ENCODE measurements around the gene IL19. TPM values are rescaled to one million over a fixed set of nuclear protein-coding genes. Genes with fewer than 3 reads are reported as not detected.

The IL19 gene
- polyA plus RNA-seq, 2 donors: 0.22 to 1.4 TPM

DNA sequence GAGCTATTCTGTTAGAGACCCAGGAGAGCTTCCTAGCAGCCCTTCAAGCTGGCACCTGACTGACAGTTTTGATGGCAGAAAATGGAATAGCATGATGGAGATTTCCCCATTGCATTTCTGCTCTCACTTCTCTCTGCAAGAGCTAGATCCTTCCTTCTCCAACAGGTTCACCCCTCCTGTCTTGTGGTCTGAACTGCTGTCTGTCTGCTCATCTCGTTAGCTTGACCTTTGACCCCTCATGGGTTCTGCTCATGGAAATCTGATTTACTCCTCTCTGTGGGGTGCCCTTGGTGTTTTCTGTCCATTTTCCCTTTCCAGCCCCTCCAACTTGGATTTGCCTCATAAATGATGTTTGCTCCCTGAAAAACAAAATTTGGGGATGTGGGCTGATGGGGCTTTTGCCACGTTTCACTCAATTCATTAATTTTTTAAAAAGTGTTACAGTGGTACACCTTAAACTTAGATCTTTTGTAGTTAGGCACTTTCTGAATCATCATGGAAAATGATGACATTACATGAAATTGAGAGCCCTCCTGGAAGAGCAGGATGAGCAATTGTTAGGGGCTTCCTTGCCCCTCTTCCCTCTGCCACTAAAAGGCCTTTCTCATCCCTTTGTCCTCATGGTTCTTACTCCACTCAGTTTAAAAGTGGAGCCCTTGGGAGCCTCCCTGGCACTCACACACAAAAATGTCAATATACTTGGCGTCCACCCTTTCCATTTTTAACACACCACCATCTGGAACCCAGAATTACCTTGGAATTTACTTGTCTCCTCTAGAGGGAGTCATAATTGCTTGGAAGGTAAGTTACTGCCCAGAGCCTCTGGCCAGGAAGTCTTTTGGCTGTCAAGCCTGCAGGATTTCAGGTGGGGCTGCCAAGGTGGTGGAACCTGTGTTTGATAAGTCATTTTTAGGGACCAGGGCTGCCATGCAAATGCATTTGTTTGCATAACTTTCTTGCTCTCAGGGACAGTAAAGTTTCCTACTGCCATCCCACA, 31.9 kb upstream of the IL19 start:
- WGBS, 2 donors: 61 to 68% methylated on average over 3 of the region's 3 CpGs
- peaks cover 2 to 4% of the 10 kb centered on the region in 2 donors for H3K36me3 ChIP-seq (ENCODE audit: control insufficient read depth in 2 of 2, insufficient read depth in 2 of 2, low read length in 1 of 2)
- H3K4me1 ChIP-seq (ENCODE audit: control insufficient read depth in 2 of 2, insufficient read depth in 2 of 2, low read length in 1 of 2): peaks cover 0 to 3% of the 10 kb centered on the region in 2 donors
- H3K9me3 ChIP-seq (ENCODE audit: control insufficient read depth in 2 of 2, insufficient read depth in 1 of 2, low read depth in 1 of 2, low read length in 1 of 2): no peaks in the 10 kb centered on the region
- no peaks in the 10 kb centered on the region for H3K27me3 ChIP-seq (ENCODE audit: control insufficient read depth in 1 of 2, insufficient read depth in 2 of 2, low read length in 2 of 2)
- H3K4me3 ChIP-seq (ENCODE audit: low read depth in 1 of 2, low read length in 2 of 2): no peak overlapping the region
- no peak overlapping the region for H3K27ac ChIP-seq (ENCODE audit: low read depth in 2 of 2, low read length in 1 of 2)

DNA sequence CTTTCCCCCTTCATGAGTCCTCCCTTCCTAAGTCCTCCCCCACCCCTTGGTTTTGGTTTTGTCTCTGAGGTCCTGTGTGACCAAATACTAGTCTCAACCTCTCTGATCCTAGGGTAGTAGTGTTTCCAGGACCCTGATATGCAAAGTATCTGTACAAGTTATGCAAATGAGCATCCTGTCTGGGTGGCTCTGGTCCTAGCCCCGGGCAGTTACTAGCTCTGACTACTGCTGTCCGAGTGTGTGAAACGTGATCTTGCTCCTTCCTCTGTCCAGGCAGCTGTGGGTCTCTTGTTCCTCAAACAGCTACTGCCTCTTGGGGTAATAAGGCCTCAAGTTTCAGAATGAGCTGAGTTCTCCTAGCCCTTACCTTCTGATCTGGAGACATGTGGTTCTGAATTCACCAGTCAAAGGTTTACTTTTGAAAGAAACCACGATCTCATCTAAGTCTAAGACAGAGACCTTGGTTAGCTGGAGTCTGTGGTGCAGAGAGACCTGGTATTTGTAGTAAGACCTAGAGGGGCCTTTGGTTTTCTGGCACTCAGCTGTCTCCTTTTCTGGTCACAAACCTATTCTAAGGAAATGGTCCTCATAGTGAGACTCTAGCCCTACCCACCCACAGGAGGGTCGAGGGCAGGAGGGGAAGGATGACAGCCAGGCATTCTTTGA, 31.0 kb upstream of the IL19 start:
- Histone ChIP-seq H3K27me3 (ENCODE audit: control insufficient read depth in 1 of 2, insufficient read depth in 2 of 2, low read length in 2 of 2) (no peaks in the 10 kb centered on the region), H3K36me3 (ENCODE audit: control insufficient read depth in 2 of 2, insufficient read depth in 2 of 2, low read length in 1 of 2) (peaks cover 0 to 4% of the 10 kb centered on the region in 2 donors), H3K27ac (ENCODE audit: low read depth in 2 of 2, low read length in 1 of 2) (peak overlapping the region in 1 of 2 donors; percentile 16), H3K4me3 (ENCODE audit: low read depth in 1 of 2, low read length in 2 of 2) (no peak overlapping the region), H3K9me3 (ENCODE audit: control insufficient read depth in 2 of 2, insufficient read depth in 1 of 2, low read depth in 1 of 2, low read length in 1 of 2) (no peaks in the 10 kb centered on the region), H3K4me1 (ENCODE audit: control insufficient read depth in 2 of 2, insufficient read depth in 2 of 2, low read length in 1 of 2) (peaks cover 0 to 3% of the 10 kb centered on the region in 2 donors)
- 38 to 40% methylated on average over 5 of the region's 5 CpGs for WGBS, 2 donors

DNA sequence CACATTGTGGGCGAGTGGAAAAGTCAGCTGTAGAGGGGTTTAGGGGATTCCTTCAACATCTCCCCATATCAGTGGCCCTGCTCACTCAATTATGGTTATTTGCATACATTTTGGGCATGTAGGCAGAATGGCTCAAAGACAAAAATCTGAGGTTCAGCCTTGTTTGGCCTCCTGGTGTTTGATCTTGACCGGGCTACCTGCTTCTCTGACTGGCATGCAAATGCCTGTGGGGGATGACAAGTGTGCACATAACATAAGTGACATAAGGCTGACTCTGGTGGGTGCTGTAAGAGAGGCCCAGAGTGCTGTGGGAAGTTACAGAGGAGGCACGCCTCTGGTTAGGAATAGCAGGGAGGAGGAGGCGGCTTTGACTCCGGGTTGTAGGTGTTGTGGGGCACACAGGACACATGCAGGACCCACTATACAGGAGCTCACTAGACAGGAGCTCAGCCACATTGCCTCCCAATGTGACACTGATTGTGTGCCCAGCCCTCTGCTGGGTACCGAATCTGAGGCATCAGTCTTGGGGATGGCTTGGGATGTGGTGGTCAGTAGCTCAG, 29.4 kb upstream of the IL19 start:
- Histone ChIP-seq H3K4me1 (ENCODE audit: control insufficient read depth in 2 of 2, insufficient read depth in 2 of 2, low read length in 1 of 2) (peaks cover 0 to 3% of the 10 kb centered on the region in 2 donors), H3K27me3 (ENCODE audit: control insufficient read depth in 1 of 2, insufficient read depth in 2 of 2, low read length in 2 of 2) (no peaks in the 10 kb centered on the region), H3K4me3 (ENCODE audit: low read depth in 1 of 2, low read length in 2 of 2) (no peak overlapping the region), H3K36me3 (ENCODE audit: control insufficient read depth in 2 of 2, insufficient read depth in 2 of 2, low read length in 1 of 2) (no peaks in the 10 kb centered on the region), H3K27ac (ENCODE audit: low read depth in 2 of 2, low read length in 1 of 2) (no peak overlapping the region), H3K9me3 (ENCODE audit: control insufficient read depth in 2 of 2, insufficient read depth in 1 of 2, low read depth in 1 of 2, low read length in 1 of 2) (no peaks in the 10 kb centered on the region)
- 88 to 94% methylated on average over 6 of the region's 6 CpGs for WGBS, 2 donors

DNA sequence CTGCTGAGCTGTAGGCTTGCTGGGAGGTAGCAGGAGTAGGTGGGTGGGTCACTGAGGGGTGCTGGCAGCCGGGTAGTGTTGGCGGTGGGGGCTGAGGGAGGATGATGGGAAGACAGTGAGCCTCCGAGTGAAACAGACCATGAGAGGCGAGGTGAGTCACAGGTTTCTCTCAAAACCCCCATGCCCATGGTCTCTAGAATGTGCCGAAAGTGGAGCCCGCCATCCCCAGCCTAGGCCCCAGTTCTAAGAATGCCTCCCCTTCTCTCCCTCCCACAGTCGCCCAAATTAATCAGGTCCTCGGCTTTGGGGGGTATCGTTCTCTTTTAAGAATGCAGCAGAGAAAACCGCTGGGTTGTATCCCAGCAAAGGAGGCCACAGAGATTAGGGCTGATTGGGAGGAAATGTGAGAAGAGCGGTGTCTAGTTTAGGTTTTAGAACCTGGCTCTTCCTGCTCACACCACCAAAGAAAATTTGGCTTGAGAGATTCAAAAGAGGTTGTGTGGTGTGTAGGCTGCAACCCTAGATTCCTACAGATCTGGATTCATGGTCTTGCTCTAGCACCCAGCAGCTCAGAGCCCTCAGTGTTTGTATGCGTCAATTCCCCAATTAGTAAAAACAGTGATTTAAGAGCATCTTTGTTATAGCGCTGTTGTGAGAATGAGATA, 27.7 kb upstream of the IL19 start:
- no peak overlapping the region for H3K27ac ChIP-seq (ENCODE audit: low read depth in 2 of 2, low read length in 1 of 2)
- H3K27me3 ChIP-seq (ENCODE audit: control insufficient read depth in 1 of 2, insufficient read depth in 2 of 2, low read length in 2 of 2): no peaks in the 10 kb centered on the region
- peaks cover 0 to 1% of the 10 kb centered on the region in 2 donors for H3K36me3 ChIP-seq (ENCODE audit: control insufficient read depth in 2 of 2, insufficient read depth in 2 of 2, low read length in 1 of 2)
- no peaks in the 10 kb centered on the region for H3K9me3 ChIP-seq (ENCODE audit: control insufficient read depth in 2 of 2, insufficient read depth in 1 of 2, low read depth in 1 of 2, low read length in 1 of 2)
- H3K4me1 ChIP-seq (ENCODE audit: control insufficient read depth in 2 of 2, insufficient read depth in 2 of 2, low read length in 1 of 2): peaks cover 0 to 3% of the 10 kb centered on the region in 2 donors
- H3K4me3 ChIP-seq (ENCODE audit: low read depth in 1 of 2, low read length in 2 of 2): no peak overlapping the region
- 65 to 71% methylated on average over 13 of the region's 13 CpGs for WGBS, 2 donors

DNA sequence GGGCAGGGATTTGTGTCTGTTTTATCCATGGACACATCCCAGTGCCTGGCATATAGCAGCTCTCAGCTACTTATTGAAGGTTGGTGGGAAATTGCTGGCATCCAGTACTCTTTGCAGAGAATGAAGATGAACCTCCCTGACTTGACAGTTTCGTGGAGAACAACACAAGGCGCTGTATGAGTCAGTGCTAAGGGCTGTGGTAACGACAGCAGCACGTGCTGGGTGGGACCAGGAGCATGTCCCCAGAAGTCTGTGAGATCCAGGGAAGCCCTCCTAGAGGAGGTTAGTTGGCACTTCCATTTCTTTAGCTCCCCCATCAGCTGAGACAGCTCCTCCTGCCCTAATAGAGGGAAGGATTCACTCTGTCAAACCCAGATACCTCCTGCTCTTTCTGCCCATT, 25.9 kb upstream of the IL19 start:
- Histone ChIP-seq H3K9me3 (ENCODE audit: control insufficient read depth in 2 of 2, insufficient read depth in 1 of 2, low read depth in 1 of 2, low read length in 1 of 2) (no peaks in the 10 kb centered on the region), H3K4me3 (ENCODE audit: low read depth in 1 of 2, low read length in 2 of 2) (no peak overlapping the region), H3K36me3 (ENCODE audit: control insufficient read depth in 2 of 2, insufficient read depth in 2 of 2, low read length in 1 of 2) (peaks cover 0 to 1% of the 10 kb centered on the region in 2 donors), H3K27me3 (ENCODE audit: control insufficient read depth in 1 of 2, insufficient read depth in 2 of 2, low read length in 2 of 2) (no peaks in the 10 kb centered on the region), H3K27ac (ENCODE audit: low read depth in 2 of 2, low read length in 1 of 2) (no peak overlapping the region), H3K4me1 (ENCODE audit: control insufficient read depth in 2 of 2, insufficient read depth in 2 of 2, low read length in 1 of 2) (no peaks in the 10 kb centered on the region)
- WGBS, 2 donors: 54 to 63% methylated on average over 4 of the region's 4 CpGs

DNA sequence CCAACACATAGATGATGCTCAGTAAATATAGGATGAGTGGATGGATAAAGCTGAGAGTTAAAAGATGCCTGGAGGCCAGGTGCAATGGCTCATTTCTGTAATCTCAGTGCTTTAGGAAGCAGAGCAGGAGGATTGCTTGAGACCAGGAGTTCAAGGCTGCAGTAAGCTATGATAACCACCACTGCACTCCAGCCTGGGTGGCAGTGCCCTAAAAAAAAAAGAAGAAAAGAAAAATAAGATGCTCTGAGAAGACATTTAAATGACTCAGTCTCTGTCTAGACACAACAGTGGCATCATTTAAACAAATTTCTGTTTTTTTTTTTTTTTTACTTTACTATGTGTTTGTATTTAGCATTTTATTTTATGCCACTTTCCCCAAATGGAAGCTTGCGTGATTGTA, 25.3 kb upstream of the IL19 start:
- Histone ChIP-seq H3K4me3 (ENCODE audit: low read depth in 1 of 2, low read length in 2 of 2) (no peak overlapping the region), H3K27ac (ENCODE audit: low read depth in 2 of 2, low read length in 1 of 2) (no peak overlapping the region), H3K4me1 (ENCODE audit: control insufficient read depth in 2 of 2, insufficient read depth in 2 of 2, low read length in 1 of 2) (no peaks in the 10 kb centered on the region), H3K9me3 (ENCODE audit: control insufficient read depth in 2 of 2, insufficient read depth in 1 of 2, low read depth in 1 of 2, low read length in 1 of 2) (no peaks in the 10 kb centered on the region), H3K36me3 (ENCODE audit: control insufficient read depth in 2 of 2, insufficient read depth in 2 of 2, low read length in 1 of 2) (peaks cover 0 to 1% of the 10 kb centered on the region in 2 donors), H3K27me3 (ENCODE audit: control insufficient read depth in 1 of 2, insufficient read depth in 2 of 2, low read length in 2 of 2) (no peaks in the 10 kb centered on the region)
- 95 to 97% methylated on average over 1 of the region's 1 CpG for WGBS, 2 donors

DNA sequence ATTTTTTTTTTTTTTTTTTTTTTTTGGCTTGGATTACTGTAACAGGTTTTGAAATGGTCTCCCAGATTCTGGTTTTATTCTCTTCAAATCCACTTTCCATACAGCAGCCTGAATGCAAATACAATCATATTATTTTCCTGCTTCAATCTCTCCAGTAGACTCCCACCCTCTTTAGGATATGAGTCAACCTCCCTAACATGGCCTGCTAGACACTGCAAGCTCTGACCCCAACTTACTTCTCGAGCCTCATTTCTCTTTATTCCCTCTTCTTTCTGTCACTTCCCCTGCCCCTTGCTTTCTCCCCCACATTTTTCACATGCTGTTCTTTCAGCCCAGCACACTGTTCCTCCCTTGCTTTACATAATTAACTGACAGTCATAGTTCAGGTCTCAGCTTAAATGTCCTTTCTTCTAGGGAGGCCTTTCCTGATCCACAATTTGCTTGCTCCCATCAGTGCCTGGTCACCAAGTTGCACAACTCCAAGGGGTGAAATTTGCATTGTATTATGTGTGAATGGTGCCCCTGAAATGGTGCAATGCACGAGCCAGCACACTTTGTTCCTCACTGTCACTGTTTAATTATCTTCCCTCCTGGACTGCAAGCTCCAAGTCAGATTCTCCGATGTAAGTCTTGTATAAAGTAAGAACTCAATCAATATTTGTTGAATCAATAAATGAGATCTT, 22.1 kb upstream of the IL19 start:
- H3K9me3 ChIP-seq (ENCODE audit: control insufficient read depth in 2 of 2, insufficient read depth in 1 of 2, low read depth in 1 of 2, low read length in 1 of 2): no peaks in the 10 kb centered on the region
- H3K36me3 ChIP-seq (ENCODE audit: control insufficient read depth in 2 of 2, insufficient read depth in 2 of 2, low read length in 1 of 2): peaks cover 0 to 1% of the 10 kb centered on the region in 2 donors
- H3K4me1 ChIP-seq (ENCODE audit: control insufficient read depth in 2 of 2, insufficient read depth in 2 of 2, low read length in 1 of 2): no peaks in the 10 kb centered on the region
- H3K27me3 ChIP-seq (ENCODE audit: control insufficient read depth in 1 of 2, insufficient read depth in 2 of 2, low read length in 2 of 2): no peaks in the 10 kb centered on the region
- H3K4me3 ChIP-seq (ENCODE audit: low read depth in 1 of 2, low read length in 2 of 2): no peak overlapping the region
- no peak overlapping the region for H3K27ac ChIP-seq (ENCODE audit: low read depth in 2 of 2, low read length in 1 of 2)
- 75 to 85% methylated on average over 3 of the region's 3 CpGs for WGBS, 2 donors

DNA sequence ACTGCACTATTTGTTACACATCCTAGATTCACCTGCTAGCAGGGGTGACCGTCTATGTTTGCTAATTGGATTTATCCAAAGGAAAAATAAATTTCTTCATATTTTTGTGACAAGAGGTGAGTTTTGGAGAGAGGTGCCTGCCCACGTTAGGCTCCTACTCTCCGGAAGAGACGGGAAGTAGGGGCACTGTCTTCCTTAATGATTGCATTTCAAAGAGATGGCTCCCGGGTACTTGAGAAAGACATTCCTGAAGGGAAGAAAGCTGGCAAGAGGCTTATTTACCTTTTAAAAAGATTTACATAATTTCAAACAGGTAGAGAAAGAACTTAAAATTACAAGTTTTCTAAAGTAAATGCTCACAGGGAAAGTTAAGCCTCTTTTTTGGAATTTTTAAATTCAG, 18.7 kb upstream of the IL19 start:
- no peak overlapping the region for H3K27ac ChIP-seq (ENCODE audit: low read depth in 2 of 2, low read length in 1 of 2)
- 61 to 62% methylated on average over 5 of the region's 5 CpGs for WGBS, 2 donors

DNA sequence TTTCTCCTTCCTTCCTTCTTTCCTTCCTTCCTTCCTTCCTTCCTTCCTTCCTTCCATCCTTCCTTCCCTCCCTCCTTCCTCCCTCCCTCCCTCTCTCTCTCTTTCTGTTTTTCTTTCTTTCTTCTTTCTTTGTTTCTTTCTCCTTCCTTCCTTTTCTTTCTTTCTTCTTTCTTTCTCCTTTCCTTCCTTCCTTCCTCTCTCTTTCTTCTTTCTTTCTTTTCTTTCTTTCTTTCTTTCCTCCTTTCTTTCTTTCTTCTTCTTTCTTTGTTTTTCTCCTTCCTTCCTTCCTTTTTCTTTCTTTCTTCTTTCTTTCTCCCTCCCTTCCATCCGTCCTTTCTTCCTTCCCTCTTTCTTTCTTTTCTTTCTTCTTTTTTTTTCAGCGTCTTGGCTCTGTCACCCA, 18.1 kb upstream of the IL19 start:
- Histone ChIP-seq H3K27ac (ENCODE audit: low read depth in 2 of 2, low read length in 1 of 2) (no peak overlapping the region), H3K4me1 (ENCODE audit: control insufficient read depth in 2 of 2, insufficient read depth in 2 of 2, low read length in 1 of 2) (no peaks in the 10 kb centered on the region), H3K9me3 (ENCODE audit: control insufficient read depth in 2 of 2, insufficient read depth in 1 of 2, low read depth in 1 of 2, low read length in 1 of 2) (no peaks in the 10 kb centered on the region), H3K4me3 (ENCODE audit: low read depth in 1 of 2, low read length in 2 of 2) (no peak overlapping the region), H3K27me3 (ENCODE audit: control insufficient read depth in 1 of 2, insufficient read depth in 2 of 2, low read length in 2 of 2) (no peaks in the 10 kb centered on the region), H3K36me3 (ENCODE audit: control insufficient read depth in 2 of 2, insufficient read depth in 2 of 2, low read length in 1 of 2) (no peaks in the 10 kb centered on the region)
- 89 to 92% methylated on average over 2 of the region's 2 CpGs for WGBS, 2 donors

More for the DNA sequence above, 18.7 kb upstream of the IL19 start:
- H3K4me3 ChIP-seq (ENCODE audit: low read depth in 1 of 2, low read length in 2 of 2): no peak overlapping the region
- H3K36me3 ChIP-seq (ENCODE audit: control insufficient read depth in 2 of 2, insufficient read depth in 2 of 2, low read length in 1 of 2): peaks cover 0 to 1% of the 10 kb centered on the region in 2 donors
- no peaks in the 10 kb centered on the region for H3K27me3 ChIP-seq (ENCODE audit: control insufficient read depth in 1 of 2, insufficient read depth in 2 of 2, low read length in 2 of 2)
- no peaks in the 10 kb centered on the region for H3K9me3 ChIP-seq (ENCODE audit: control insufficient read depth in 2 of 2, insufficient read depth in 1 of 2, low read depth in 1 of 2, low read length in 1 of 2)
- no peaks in the 10 kb centered on the region for H3K4me1 ChIP-seq (ENCODE audit: control insufficient read depth in 2 of 2, insufficient read depth in 2 of 2, low read length in 1 of 2)

All from esophagus (tissue), 2 donors.